NB4 (cell line): ENCODE results near the gene ZNF578.
A peak's percentile ranks its signal among the peaks of the same experiment; 100 is the strongest.

Experiments used
- DNase-seq: peaks from one replicate; pipeline ENCODE4 v3.0.0; 2010; ENCODE audit warnings: low read depth
- H3K4me3 ChIP-seq: one replicate; pipeline ENCODE4 v1.5.1; 2011; ENCODE audit warnings: mild to moderate bottlenecking, low read depth, low read length, moderate library complexity
- MAX ChIP-seq: IDR thresholded peaks from 2 replicates; pipeline ENCODE4 v1.6.1; 2011; ENCODE audit warnings: low read depth, low read length
- MYC ChIP-seq: IDR thresholded peaks from 2 replicates; pipeline ENCODE4 v1.6.1; 2011; ENCODE audit warnings: low read depth, low read length
- POLR2A ChIP-seq: IDR thresholded peaks from 2 replicates; pipeline ENCODE4 v1.6.1; 2011; ENCODE audit warnings: mild to moderate bottlenecking; ENCODE audit not compliant: insufficient read length; ENCODE audit errors: extremely low read depth
- TF ChIP-seq, protein P1 (sequence below): IDR thresholded peaks from one replicate; pipeline ENCODE4 v1.5.1; 2012; ENCODE audit warnings: low read depth, low read length

Gene ZNF578

DNA sequence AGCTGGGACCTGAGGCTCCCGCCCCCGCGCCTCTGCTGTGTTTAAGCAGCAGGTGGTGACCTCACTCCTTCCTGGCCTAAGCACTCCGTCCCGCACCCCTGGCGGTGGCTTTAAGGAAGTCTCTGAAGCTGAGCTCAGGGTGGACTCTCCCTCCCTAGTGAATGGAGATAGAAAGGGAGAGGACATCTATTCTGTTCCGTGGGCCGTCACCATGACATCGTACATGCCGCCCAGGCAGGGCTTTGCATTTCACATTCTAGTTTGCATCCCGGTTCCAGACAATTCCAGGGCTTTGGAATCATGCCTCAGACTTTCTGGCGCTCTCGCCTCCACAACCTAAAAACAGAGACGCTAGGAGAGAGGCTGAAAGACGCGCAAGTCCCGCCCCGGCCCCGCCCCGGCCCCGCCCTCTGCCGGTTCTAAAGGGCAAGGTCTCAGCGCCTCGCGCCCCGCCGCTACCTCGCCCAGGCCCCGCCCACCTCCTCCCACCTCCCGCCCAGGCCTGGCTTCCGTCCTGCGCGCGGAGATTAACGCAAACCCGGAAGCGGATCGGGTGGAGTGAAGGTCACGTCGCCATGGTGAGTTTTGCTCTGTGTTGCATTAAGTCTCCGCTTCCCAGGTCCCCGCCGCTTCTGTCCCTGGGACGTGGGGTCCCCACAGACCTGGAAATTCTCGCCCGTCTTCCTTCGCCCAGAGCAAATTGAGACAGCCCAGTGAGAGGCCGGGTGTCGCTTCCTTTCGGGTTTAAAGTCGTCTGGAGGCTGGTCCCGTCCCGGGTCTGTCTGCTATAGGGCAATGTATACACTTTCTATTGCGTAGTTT lies 74.0 kb downstream of the ZNF578 start, which contains the start of gene ZNF808:
Gene ZNF808 (plus strand): TSS at position 535 of the 822 bp plus-strand sequence. CDS start 15,617 bp downstream, outside the sequence.
- peak within 1 kb of the TSS; percentile 89 for H3K4me3 ChIP-seq
- peak; percentile 96 for DNase-seq
- TF ChIP-seq MAX: peak; percentile 72
- TF ChIP-seq POLR2A: peak; percentile 63
- TF ChIP-seq, protein P1, sequence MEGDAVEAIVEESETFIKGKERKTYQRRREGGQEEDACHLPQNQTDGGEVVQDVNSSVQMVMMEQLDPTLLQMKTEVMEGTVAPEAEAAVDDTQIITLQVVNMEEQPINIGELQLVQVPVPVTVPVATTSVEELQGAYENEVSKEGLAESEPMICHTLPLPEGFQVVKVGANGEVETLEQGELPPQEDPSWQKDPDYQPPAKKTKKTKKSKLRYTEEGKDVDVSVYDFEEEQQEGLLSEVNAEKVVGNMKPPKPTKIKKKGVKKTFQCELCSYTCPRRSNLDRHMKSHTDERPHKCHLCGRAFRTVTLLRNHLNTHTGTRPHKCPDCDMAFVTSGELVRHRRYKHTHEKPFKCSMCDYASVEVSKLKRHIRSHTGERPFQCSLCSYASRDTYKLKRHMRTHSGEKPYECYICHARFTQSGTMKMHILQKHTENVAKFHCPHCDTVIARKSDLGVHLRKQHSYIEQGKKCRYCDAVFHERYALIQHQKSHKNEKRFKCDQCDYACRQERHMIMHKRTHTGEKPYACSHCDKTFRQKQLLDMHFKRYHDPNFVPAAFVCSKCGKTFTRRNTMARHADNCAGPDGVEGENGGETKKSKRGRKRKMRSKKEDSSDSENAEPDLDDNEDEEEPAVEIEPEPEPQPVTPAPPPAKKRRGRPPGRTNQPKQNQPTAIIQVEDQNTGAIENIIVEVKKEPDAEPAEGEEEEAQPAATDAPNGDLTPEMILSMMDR: peak; percentile 62
- peak; percentile 56 for TF ChIP-seq MYC

- TF ChIP-seq, protein P1: no peak
- TF ChIP-seq MYC: no peak
- no peak for TF ChIP-seq MAX
- no peak for TF ChIP-seq POLR2A
- H3K4me3 ChIP-seq: peak overlapping the region; percentile 89
- DNase-seq: no peak
Observed at GRCh38 chr19:52527956-52528351, 74.6 kb downstream of the ZNF578 start.

DNA sequence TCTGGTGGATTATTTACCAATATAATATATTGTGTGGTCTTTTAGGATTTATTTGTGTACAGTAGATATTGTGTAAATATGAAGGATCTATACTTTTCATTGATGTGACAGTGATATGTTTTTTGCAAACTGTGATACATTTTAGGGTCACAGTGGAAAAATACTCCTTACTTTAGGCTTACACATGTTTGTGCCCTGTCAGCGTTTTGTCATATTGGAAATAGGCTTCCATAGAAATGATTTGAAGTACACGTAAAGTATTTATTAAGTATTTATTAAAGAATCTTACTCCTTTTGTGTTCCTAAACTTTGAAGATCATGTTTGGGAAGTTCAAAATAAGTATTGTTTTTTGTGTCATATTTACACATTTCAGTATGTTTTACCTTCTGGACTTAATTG lies 79.1 kb downstream of the ZNF578 start:
- TF ChIP-seq MYC (no peak), MAX (no peak)
- DNase-seq: no peak
- H3K4me3 ChIP-seq: no peak overlapping the region

- no peak for TF ChIP-seq MYC
- TF ChIP-seq MAX: no peak
- TF ChIP-seq POLR2A: no peak
- TF ChIP-seq, protein P1: no peak
- no peak overlapping the region for H3K4me3 ChIP-seq
- peak; percentile 87 for DNase-seq
Observed at GRCh38 chr19:52533901-52534300, 80.5 kb downstream of the ZNF578 start.

DNA sequence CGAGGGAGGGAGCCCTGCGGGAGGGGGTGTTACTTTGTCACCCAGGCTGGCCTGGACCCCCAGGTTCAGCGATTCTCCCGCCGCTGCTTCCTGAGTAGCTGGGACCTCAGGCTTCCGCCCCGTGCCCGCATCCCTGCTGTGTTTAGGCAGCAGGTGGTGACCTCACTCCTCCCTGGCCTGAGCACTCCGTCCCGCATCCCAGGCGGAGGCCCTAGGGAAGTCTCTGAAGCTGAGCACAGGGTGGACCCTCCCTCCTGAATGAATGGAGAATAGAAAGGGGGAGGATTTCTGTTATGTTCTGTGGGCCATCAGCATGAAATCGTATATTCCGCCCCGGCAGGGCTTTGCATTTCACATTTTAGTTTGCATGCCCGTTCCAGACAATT lies 82.0 kb downstream of the ZNF578 start:
- DNase-seq: peak; percentile 33
- peak overlapping the region; percentile 38 for H3K4me3 ChIP-seq

- peak overlapping the region; percentile 72 for H3K4me3 ChIP-seq
- TF ChIP-seq, protein P1: no peak
- TF ChIP-seq POLR2A (no peak), MAX (no peak), MYC (no peak)
- DNase-seq: peak; percentile 88
Observed at GRCh38 chr19:52535771-52536447, 82.6 kb downstream of the ZNF578 start.
